Hepatocyte (in vitro differentiated cells): Measurements from ENCODE around the gene ZBTB38.

ENCODE experiments used
- CTCF ChIP-seq: fragments of 200-600 bp; sonication (generic); IDR thresholded peaks from 2 replicates; pipeline ENCODE4 v1.5.1; 2016; ENCODE audit warnings: antibody characterized with exemption, mild to moderate bottlenecking; ENCODE audit not compliant: poor library complexity
- EZH2 ChIP-seq: fragments of 200-600 bp; sonication (generic); IDR thresholded peaks from 2 replicates; pipeline ENCODE4 v1.6.1; 2016; ENCODE audit warnings: antibody characterized with exemption, mild to moderate bottlenecking, borderline replicate concordance

GRCh38 chr3:141332416-141332815 lies 35.9 kb upstream of the ZBTB38 start:
- TF ChIP-seq CTCF, result no peak
- TF ChIP-seq EZH2, result no peak
